ENCODE measurements around the gene HRK. TPM values are rescaled to one million over a fixed set of nuclear protein-coding genes. Genes with fewer than 3 reads are reported as not detected.

The HRK gene
- total RNA-seq, 1 experiment from 2014 or later = 0.55 TPM

DNA sequence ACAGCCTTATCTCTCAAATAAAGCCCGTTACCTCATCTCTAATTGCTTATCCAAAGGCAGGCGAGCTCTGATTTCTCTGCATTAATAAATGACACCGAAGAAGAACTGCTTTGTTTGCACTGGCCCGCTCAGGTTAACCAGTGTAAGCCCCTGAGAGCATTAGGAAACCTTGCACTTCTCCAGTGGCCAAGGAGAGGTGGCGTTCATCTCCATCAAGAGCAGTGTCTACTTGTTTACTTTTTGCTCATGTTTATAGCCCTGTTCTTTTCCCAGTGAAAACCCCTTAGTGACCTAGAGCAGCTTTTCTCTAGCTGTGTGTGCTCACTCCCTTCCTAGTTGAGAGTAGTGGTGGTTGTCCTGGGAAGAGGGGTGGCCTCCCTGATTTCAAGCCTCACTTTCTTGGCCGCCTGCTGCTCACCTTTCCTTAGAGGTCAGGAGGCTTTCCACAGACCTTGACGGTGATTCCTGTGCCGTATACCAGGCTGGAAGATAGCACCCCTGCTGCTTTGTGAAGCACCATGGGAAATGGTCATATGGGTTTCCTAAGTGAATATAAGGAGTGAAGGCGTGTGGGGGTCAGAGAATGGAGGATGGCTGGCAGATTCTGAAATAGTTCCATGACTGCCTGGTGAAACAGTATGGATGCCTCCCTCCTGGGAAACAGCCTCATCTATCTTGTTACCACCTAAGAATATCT, 46.2 kb upstream of the HRK start:
- 0 out of 2 replicates have a peak, but pooled peaks cover 3% of the 10 kb centered on the region for H3K36me3 ChIP-seq (ENCODE audit: low read depth)
- H4K20me1 ChIP-seq (ENCODE audit: insufficient read depth) = peaks cover 18% of the 10 kb centered on the region
- no peak overlapping the region for H3K27ac ChIP-seq
- no peaks in the 10 kb centered on the region; the same call in 1 of the 2 replicates for H3K9me2 ChIP-seq (ENCODE audit: insufficient read depth)
- peaks cover 33% of the 10 kb centered on the region for H3F3A ChIP-seq (ENCODE audit: insufficient read depth, low read depth)
- BruUV-seq (replicated peaks) = no TSS peak
- ChIA-PET CTCF (no interaction called here), POLR2A (ENCODE audit: unreplicated experiment) (no interaction called here)
- TF ChIP-seq, protein P1, sequence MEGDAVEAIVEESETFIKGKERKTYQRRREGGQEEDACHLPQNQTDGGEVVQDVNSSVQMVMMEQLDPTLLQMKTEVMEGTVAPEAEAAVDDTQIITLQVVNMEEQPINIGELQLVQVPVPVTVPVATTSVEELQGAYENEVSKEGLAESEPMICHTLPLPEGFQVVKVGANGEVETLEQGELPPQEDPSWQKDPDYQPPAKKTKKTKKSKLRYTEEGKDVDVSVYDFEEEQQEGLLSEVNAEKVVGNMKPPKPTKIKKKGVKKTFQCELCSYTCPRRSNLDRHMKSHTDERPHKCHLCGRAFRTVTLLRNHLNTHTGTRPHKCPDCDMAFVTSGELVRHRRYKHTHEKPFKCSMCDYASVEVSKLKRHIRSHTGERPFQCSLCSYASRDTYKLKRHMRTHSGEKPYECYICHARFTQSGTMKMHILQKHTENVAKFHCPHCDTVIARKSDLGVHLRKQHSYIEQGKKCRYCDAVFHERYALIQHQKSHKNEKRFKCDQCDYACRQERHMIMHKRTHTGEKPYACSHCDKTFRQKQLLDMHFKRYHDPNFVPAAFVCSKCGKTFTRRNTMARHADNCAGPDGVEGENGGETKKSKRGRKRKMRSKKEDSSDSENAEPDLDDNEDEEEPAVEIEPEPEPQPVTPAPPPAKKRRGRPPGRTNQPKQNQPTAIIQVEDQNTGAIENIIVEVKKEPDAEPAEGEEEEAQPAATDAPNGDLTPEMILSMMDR (conservative IDR thresholded peaks at IDR 0.05) = no peak
- no peak for TF ChIP-seq EZH2 (IDR thresholded peaks at IDR 0.05; ENCODE audit: low read depth)
- intact Hi-C loops (cut with micrococcal nuclease; ENCODE audit: unreplicated experiment) = no loop called here
- H3K9me3 ChIP-seq (ENCODE audit: insufficient read depth, low read depth) = no peaks in the 10 kb centered on the region
- no peak overlapping the region for H3K4me2 ChIP-seq
- no peak overlapping the region for H3K4me3 ChIP-seq
- no peak overlapping the region for H2AFZ ChIP-seq
- H3K79me2 ChIP-seq (ENCODE audit: low read depth) = peaks cover 22% of the 10 kb centered on the region
- no peak for DNase-seq
- peaks cover 34% of the 10 kb centered on the region for H3K4me1 ChIP-seq (replicated peaks; ENCODE audit: insufficient read depth)
- H3K27me3 ChIP-seq (ENCODE audit: insufficient read depth, low read depth) = no peaks in the 10 kb centered on the region

DNA sequence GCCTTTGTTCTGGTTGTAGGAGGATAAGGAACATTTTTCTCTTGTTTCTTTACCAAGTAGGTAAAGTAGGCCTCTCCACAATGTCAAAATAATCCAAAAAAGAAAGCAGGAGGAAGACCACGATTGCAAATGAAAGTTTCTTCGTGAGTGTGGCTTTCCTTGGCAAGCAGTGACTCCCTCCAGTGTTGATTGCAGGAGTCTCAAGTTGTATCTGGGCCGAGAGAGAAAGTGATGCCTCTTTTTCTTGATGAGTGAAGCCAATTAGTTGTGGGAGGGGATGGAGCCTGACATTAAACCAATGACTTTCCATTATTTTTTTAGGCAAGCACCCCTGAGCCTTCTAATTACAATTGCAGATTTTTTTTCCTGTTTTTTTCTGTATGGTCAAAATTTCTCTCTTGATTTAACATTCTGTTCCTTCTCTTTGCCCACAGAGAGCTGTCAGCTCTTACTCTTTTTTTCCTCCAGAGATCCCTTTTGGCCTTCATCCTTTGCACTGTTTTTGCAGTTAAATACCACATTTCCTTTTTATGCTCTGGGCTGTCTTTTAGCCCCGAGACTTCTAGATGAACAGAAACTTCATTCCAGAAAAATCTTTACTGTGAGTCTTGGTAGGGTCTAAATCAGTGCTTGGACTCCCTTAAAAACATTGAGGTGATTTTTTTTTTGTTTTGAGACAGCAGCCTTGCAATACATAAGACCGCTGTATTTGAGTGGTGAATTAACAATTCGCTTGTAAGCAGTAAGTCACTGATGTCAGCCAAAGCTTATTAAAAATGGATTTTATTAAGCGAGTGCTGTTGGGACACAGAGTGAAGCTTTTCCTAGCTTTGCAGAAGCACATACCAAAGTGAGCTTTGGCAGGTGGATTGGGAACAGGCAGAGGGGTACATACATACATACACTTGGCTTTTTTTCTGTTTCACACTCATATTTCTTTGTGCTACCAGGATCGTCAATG, 45.3 kb upstream of the HRK start:
- H3K4me3 ChIP-seq = no peak overlapping the region
- intact Hi-C loops (cut with micrococcal nuclease; ENCODE audit: unreplicated experiment) = no loop called here
- 0 out of 2 replicates have a peak, but pooled peaks cover 3% of the 10 kb centered on the region for H3K36me3 ChIP-seq (ENCODE audit: low read depth)
- BruUV-seq (replicated peaks) = no TSS peak
- H3K79me2 ChIP-seq (ENCODE audit: low read depth) = peaks cover 29% of the 10 kb centered on the region
- no peak for TF ChIP-seq EZH2 (IDR thresholded peaks at IDR 0.05; ENCODE audit: low read depth)
- TF ChIP-seq, protein P1 (conservative IDR thresholded peaks at IDR 0.05) = no peak
- POLR2A ChIA-PET (ENCODE audit: unreplicated experiment) = no interaction called here
- no peak overlapping the region for H2AFZ ChIP-seq
- no peak for DNase-seq
- H3K27me3 ChIP-seq (ENCODE audit: insufficient read depth, low read depth) = no peaks in the 10 kb centered on the region
- H3K9me3 ChIP-seq (ENCODE audit: insufficient read depth, low read depth) = no peaks in the 10 kb centered on the region
- no peak overlapping the region for H3K27ac ChIP-seq
- no peaks in the 10 kb centered on the region; the same call in 1 of the 2 replicates for H3K9me2 ChIP-seq (ENCODE audit: insufficient read depth)
- peaks cover 18% of the 10 kb centered on the region for H4K20me1 ChIP-seq (ENCODE audit: insufficient read depth)
- no peak overlapping the region for H3K4me2 ChIP-seq
- CTCF ChIA-PET = no interaction called here
- peaks cover 27% of the 10 kb centered on the region for H3K4me1 ChIP-seq (replicated peaks; ENCODE audit: insufficient read depth)
- peaks cover 33% of the 10 kb centered on the region for H3F3A ChIP-seq (ENCODE audit: insufficient read depth, low read depth)

All from PC-9 (cell line).